Epithelial cell of esophagus (primary cell): ENCODE data around the gene ACP3.
"Not testable (repeated sequence)": the region's sequence is repeated elsewhere in the genome, so short reads cannot be mapped to it uniquely, and the experiment has no call there.

Source experiments
- DNase-seq: peaks from one replicate; pipeline ENCODE4 v3.0.0; 2010; ENCODE audit warnings: low read depth
- H3K4me3 ChIP-seq: 2 replicates; pipeline ENCODE4 v1.5.1; 2011; ENCODE audit warnings: mild to moderate bottlenecking, low read length, control low read depth
- CTCF ChIP-seq: IDR thresholded peaks from 2 replicates; pipeline ENCODE4 v1.5.1; 2011; ENCODE audit warnings: low read depth, mild to moderate bottlenecking, low read length, control low read depth, inconsistent platforms; ENCODE audit not compliant: insufficient read depth; ENCODE audit errors: missing control alignments

ACP3 gene

GRCh38 chr3:132394320-132394719, 77.1 kb downstream of the ACP3 start:
- TF ChIP-seq CTCF = no peak
- DNase-seq = no peak
- H3K4me3 ChIP-seq = no peak overlapping the region

- no peak overlapping the region for H3K4me3 ChIP-seq
- DNase-seq = no peak
- no peak for TF ChIP-seq CTCF
These were observed 77.9 kb downstream of the ACP3 start for GRCh38 chr3:132395126-132395525.

GRCh38 chr3:132396255-132396654, 79.0 kb downstream of the ACP3 start:
- TF ChIP-seq CTCF = no peak
- no peak overlapping the region for H3K4me3 ChIP-seq
- DNase-seq = no peak

- not testable (repeated sequence) for DNase-seq
These were observed 79.6 kb downstream of the ACP3 start for GRCh38 chr3:132396776-132397175.

GRCh38 chr3:132399054-132399929, 82.1 kb downstream of the ACP3 start:
- peak; percentile 93 for TF ChIP-seq CTCF
- no peak overlapping the region for H3K4me3 ChIP-seq
- peak; percentile 70 for DNase-seq

More at GRCh38 chr3:132396776-132397175, 79.6 kb downstream of the ACP3 start:
- not testable (repeated sequence) for H3K4me3 ChIP-seq

GRCh38 chr3:132401255-132401654, 84.0 kb downstream of the ACP3 start:
- TF ChIP-seq CTCF = no peak
- no peak for DNase-seq
- H3K4me3 ChIP-seq = no peak overlapping the region

GRCh38 chr3:132404276-132404675, 87.1 kb downstream of the ACP3 start:
- TF ChIP-seq CTCF = no peak
- DNase-seq = no peak
- no peak overlapping the region for H3K4me3 ChIP-seq
